RWPE2 (cell line): Measurements from ENCODE around the gene VWA5B2.

Experiments
- ATAC-seq: fragments of 200-7000 bp; cut with Tn5 transposase; 3 replicates; pipeline ENCODE4 v1.9.1; 2021; ENCODE audit warnings: low read depth
- DNase-seq: peaks from one replicate; pipeline ENCODE4 v3.0.0-alpha.2; 2020; ENCODE audit warnings: low spot score
- H3K27ac ChIP-seq: fragments of 450-650 bp; 2 replicates; pipeline ENCODE4 v1.5.1; 2017; ENCODE audit warnings: mild to moderate bottlenecking; ENCODE audit not compliant: poor library complexity, severe bottlenecking
- H3K27me3 ChIP-seq: fragments of 250-450 bp; sonication (Bioruptor Pico); 2 replicates; pipeline ENCODE4 v1.5.1; 2021; ENCODE audit warnings: mild to moderate bottlenecking, moderate library complexity; ENCODE audit not compliant: insufficient read depth, poor library complexity, severe bottlenecking
- H3K36me3 ChIP-seq: fragments of 250-450 bp; sonication (Bioruptor Pico); 2 replicates; pipeline ENCODE4 v1.5.1; 2020; ENCODE audit warnings: low read depth, mild to moderate bottlenecking, moderate library complexity
- H3K4me1 ChIP-seq: fragments of 250-450 bp; sonication (Bioruptor Pico); 2 replicates; pipeline ENCODE4 v1.5.1; 2021; ENCODE audit warnings: mild to moderate bottlenecking, moderate library complexity; ENCODE audit not compliant: insufficient read depth, poor library complexity, severe bottlenecking
- H3K4me3 ChIP-seq: fragments of 250-450 bp; sonication (Bioruptor Pico); 2 replicates; pipeline ENCODE4 v1.5.1; 2021; ENCODE audit warnings: mild to moderate bottlenecking, moderate library complexity; ENCODE audit not compliant: severe bottlenecking
- H3K9me3 ChIP-seq: fragments of 250-450 bp; sonication (Bioruptor Pico); 2 replicates; pipeline ENCODE4 v1.5.1; 2021; ENCODE audit warnings: mild to moderate bottlenecking, moderate library complexity; ENCODE audit not compliant: severe bottlenecking
- CTCF ChIP-seq: fragments of 450-650 bp; IDR thresholded peaks from one replicate; pipeline ENCODE4 v1.5.1; 2017; ENCODE audit warnings: mild to moderate bottlenecking, moderate library complexity; ENCODE audit not compliant: poor library complexity, severe bottlenecking

The VWA5B2 gene

GRCh38 chr3:184275381-184275701 lies 46.0 kb downstream of the VWA5B2 start:
- H3K27me3 ChIP-seq = peaks cover 18% of the 10 kb centered on the region
- H3K4me3 ChIP-seq = no peak overlapping the region
- H3K36me3 ChIP-seq = no peaks in the 10 kb centered on the region
- no peak; the same call in 2 of the 3 replicates for ATAC-seq
- H3K27ac ChIP-seq = no peak overlapping the region
- H3K9me3 ChIP-seq = no peaks in the 10 kb centered on the region
- no peak for TF ChIP-seq CTCF
- DNase-seq = no peak
- no peaks in the 10 kb centered on the region for H3K4me1 ChIP-seq

DNA sequence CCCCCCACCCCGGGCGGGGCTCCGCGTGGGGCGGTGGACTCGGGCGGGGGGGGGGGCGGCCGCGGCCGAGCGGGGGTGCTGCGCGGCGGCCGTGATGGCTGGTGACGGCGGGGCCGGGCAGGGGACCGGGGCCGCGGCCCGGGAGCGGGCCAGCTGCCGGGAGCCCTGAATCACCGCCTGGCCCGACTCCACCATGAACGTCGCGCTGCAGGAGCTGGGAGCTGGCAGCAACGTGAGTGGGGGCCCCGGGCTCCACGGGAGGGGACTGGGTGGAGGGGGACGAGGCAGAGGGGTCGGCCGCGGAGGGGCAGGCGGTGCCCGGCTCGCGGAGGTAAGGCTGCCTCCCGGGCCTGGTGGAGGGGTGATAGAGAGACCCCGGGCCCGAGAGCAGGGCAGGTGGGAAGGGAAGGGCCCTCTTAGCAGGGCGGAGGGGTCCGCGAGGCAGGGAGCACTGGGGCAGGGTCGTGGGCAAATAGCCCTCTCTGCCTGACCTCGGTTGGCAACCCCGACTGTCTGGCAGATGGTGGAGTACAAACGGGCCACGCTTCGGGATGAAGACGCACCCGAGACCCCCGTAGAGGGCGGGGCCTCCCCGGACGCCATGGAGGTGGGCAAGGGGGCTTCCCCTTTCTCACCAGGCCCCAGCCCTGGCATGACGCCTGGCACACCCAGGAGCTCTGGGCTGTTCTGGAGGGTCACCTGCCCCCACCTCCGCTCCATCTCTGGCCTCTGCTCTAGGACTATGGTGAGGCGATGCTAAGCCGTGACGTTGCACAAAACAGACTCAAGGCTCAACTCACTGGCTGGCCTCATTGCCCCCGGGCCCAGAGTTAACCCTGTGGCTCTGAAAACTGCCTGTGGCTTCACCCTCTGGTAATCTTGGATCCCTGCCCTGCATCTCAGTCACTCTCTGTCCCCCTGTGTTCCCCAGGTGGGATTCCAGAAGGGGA lies 46.9 kb downstream of the VWA5B2 start, which contains the start of gene ECE2:
Gene ECE2 (plus strand): TSS at position 62 of the 950 bp plus-strand sequence. CDS start 132 bp downstream, at position 194.
- no peak for DNase-seq
- Histone ChIP-seq H3K36me3 (no peaks in the 10 kb centered on the region), H3K9me3 (no peaks in the 10 kb centered on the region), H3K4me1 (no peaks in the 10 kb centered on the region), H3K27me3 (peaks cover 18% of the 10 kb centered on the region), H3K4me3 (no peak within 1 kb of the TSS), H3K27ac (no peak within 1 kb of the TSS)
- ATAC-seq = 0 out of 3 replicates have a peak, but pooled peaks have one; percentile 39
- no peak for TF ChIP-seq CTCF

DNA sequence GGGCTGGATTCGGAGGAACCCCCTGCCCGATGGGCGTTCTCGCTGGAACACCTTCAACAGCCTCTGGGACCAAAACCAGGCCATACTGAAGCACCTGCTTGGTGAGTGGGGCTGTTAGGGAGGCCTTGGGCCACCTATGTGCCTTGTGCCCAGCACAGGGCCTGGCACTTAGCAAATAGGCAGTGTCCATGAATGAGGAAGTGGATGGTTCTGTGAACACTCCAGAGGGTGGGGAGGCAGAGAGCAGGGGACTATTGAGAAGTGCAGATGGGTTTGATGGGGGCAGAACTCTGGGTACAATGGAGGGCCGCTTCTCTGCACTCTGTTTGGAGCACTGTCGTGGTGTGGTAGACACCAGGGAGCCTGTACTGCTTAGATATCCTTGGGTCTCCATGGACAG lies 48.0 kb downstream of the VWA5B2 start:
- 0 out of 3 replicates have a peak, but pooled peaks have one; percentile 17 for ATAC-seq

DNA sequence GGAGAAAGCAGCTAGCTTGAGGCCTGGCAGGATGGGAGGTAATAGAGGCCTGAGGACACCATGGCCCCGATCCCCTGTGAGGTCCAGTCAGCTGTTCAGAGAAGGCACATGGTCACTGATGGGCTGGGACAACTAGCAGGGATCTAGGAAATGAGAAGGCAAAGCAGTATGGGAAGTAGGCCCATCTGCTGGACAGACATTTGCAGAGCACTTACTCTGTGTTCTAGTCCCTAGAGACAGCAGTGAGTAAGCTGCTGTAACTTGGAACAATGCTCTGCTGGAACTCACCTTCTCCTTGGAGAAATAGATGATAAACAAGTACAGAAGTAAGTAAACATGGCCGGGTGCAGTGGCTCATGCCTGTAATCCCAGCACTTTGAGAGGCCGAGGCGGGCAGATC lies 53.6 kb downstream of the VWA5B2 start:
- ATAC-seq (no peak), DNase-seq (no peak)
- no peak for TF ChIP-seq CTCF
- Histone ChIP-seq H3K9me3 (no peaks in the 10 kb centered on the region), H3K36me3 (no peaks in the 10 kb centered on the region), H3K4me3 (no peak overlapping the region), H3K27me3 (no peaks in the 10 kb centered on the region), H3K27ac (no peak overlapping the region), H3K4me1 (no peaks in the 10 kb centered on the region)

More for the DNA sequence above, 48.0 kb downstream of the VWA5B2 start:
- no peak overlapping the region for H3K4me3 ChIP-seq
- peaks cover 18% of the 10 kb centered on the region for H3K27me3 ChIP-seq
- TF ChIP-seq CTCF = no peak
- H3K4me1 ChIP-seq = no peaks in the 10 kb centered on the region
- H3K9me3 ChIP-seq = no peaks in the 10 kb centered on the region
- no peak overlapping the region for H3K27ac ChIP-seq
- no peaks in the 10 kb centered on the region for H3K36me3 ChIP-seq
- no peak for DNase-seq

DNA sequence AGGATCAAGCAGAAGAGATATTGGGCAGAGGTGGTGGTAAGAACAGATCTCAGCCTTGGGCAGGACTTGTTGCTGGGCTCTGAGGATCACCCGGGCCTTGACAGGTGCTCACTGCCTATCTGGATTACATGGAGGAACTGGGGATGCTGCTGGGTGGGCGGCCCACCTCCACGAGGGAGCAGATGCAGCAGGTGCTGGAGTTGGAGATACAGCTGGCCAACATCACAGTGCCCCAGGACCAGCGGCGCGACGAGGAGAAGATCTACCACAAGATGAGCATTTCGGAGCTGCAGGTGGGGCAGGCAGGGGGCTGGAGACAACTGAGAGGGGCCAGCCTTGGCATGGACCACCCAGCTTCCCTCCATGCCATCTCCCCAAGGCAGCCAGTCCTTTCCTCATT lies 54.3 kb downstream of the VWA5B2 start:
- Histone ChIP-seq H3K4me1 (no peaks in the 10 kb centered on the region), H3K27ac (no peak overlapping the region), H3K36me3 (no peaks in the 10 kb centered on the region), H3K27me3 (no peaks in the 10 kb centered on the region), H3K4me3 (no peak overlapping the region), H3K9me3 (no peaks in the 10 kb centered on the region)
- no peak for TF ChIP-seq CTCF
- ATAC-seq (no peak), DNase-seq (no peak)
